NCI-H460 (cell line): ENCODE measurements around the gene SLC9A2. TPM values are rescaled to one million over a fixed set of nuclear protein-coding genes. Genes with fewer than 3 reads are reported as not detected.

Experiments used
- DNase-seq: peaks from one replicate; pipeline ENCODE4 v3.0.0-alpha.2; 2016; ENCODE audit warnings: low read depth; ENCODE audit errors: extremely low read depth
- polyA plus RNA-seq: library from polyadenylated mRNA; depleted of rRNA; stranded (reverse); fragments of >200 nt; gene quantifications from 2 replicates; pipeline ENCODE4 v1.2.3, GENCODE V29; 2014; cell fraction: nucleus; rRNA removed
- total RNA-seq: library from RNA; depleted of rRNA; stranded (reverse); fragments of >200 nt; shearing (Covaris generic); gene quantifications from 2 replicates; pipeline ENCODE4 v1.2.3, GENCODE V29; 2014; rRNA removed

The SLC9A2 gene
- 19.3 and 20.1 TPM in 2 replicates for total RNA-seq
- 7.3 and 10.8 TPM in 2 replicates for polyA plus RNA-seq

- DNase-seq = no peak
These were observed at the start of gene SLC9A2 for GRCh38 chr2:102619414-102620319. SLC9A2 (plus strand) TSS chr2:102619553; CDS start chr2:102619849, 296 bp downstream.

- DNase-seq = no peak
These were observed 43.5 kb upstream of the SLC9A2 start for GRCh38 chr2:102575888-102576287.

- no peak for DNase-seq
These were observed 41.0 kb upstream of the SLC9A2 start for GRCh38 chr2:102578376-102578775.

- no peak for DNase-seq
These were observed 37.4 kb upstream of the SLC9A2 start for GRCh38 chr2:102581911-102582310.

GRCh38 chr2:102582845-102583244 lies 36.5 kb upstream of the SLC9A2 start:
- no peak for DNase-seq

- DNase-seq = no peak
These were observed 33.4 kb upstream of the SLC9A2 start for GRCh38 chr2:102585847-102586404.

GRCh38 chr2:102588213-102588939 lies 31.0 kb upstream of the SLC9A2 start:
- DNase-seq = no peak

GRCh38 chr2:102589444-102589843 lies 29.9 kb upstream of the SLC9A2 start:
- no peak for DNase-seq

GRCh38 chr2:102591491-102592045 lies 27.8 kb upstream of the SLC9A2 start:
- no peak for DNase-seq

GRCh38 chr2:102592601-102593000 lies 26.8 kb upstream of the SLC9A2 start:
- DNase-seq = peak; percentile 12

GRCh38 chr2:102593516-102593915 lies 25.8 kb upstream of the SLC9A2 start:
- no peak for DNase-seq

- no peak for DNase-seq
These were observed 24.8 kb upstream of the SLC9A2 start for GRCh38 chr2:102594445-102595016.

- DNase-seq = no peak
These were observed 21.6 kb upstream of the SLC9A2 start for GRCh38 chr2:102597788-102598187.

- DNase-seq = no peak
These were observed 19.9 kb upstream of the SLC9A2 start for GRCh38 chr2:102599486-102599885.

GRCh38 chr2:102601730-102602129 lies 17.6 kb upstream of the SLC9A2 start:
- DNase-seq = no peak

GRCh38 chr2:102603904-102604303 lies 15.4 kb upstream of the SLC9A2 start:
- DNase-seq = no peak

- DNase-seq = peak; percentile 47
These were observed 14.6 kb upstream of the SLC9A2 start for GRCh38 chr2:102604769-102605168.

GRCh38 chr2:102606353-102606752 lies 13.0 kb upstream of the SLC9A2 start:
- DNase-seq = no peak

- peak; percentile 62 for DNase-seq
These were observed 3.5 kb upstream of the SLC9A2 start for GRCh38 chr2:102615620-102616436.
